ENCODE data around the gene NOL11.
"Not testable (repeated sequence)": the region's sequence is repeated elsewhere in the genome, so short reads cannot be mapped to it uniquely, and the experiment has no call there.

Gene NOL11

GRCh38 chr17:67730731-67731130 is 13.0 kb downstream of the NOL11 start:
- 93 to 100% methylated on average over 3 to 6 of the region's 7 CpGs for WGBS, 2 experiments (ENCODE audit: insufficient coverage in 2 of 2)
- H3K27ac ChIP-seq (ENCODE audit: low read depth, low read length, severe bottlenecking) = no peak overlapping the region
- peaks cover 92% of the 10 kb centered on the region for H3K36me3 ChIP-seq (ENCODE audit: control insufficient read depth, insufficient read depth, low read length)
- H3K4me1 ChIP-seq (ENCODE audit: control insufficient read depth, insufficient read depth, low read length, poor library complexity, severe bottlenecking) = no peaks in the 10 kb centered on the region
- H3K9me3 ChIP-seq (ENCODE audit: control insufficient read depth, low read length) = peaks cover 9% of the 10 kb centered on the region
- H3K4me3 ChIP-seq (ENCODE audit: extremely low read depth, insufficient read depth, low read length, poor library complexity, severe bottlenecking) = no peak overlapping the region

DNA sequence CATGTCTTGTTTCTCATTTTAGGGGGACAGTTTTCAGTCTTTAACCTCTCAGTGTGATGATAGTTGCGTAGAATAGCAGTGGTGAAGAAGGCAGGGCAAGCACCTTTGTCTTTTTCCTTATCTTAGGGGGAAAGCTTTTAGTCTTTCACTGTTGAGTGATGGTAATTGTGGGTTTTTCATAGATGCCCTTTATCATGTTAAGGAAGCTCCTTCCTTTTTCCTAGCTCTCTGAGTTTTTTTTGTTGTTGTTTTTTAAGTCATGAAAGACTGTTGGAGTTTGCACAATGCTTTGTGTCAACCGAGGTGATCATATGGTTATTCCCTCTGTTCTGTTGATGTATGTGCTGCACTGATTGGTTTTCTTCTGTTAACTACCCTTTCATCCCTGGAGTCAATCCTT is 15.7 kb downstream of the NOL11 start:
- Histone ChIP-seq H3K27ac (ENCODE audit: low read depth, low read length, severe bottlenecking) (no peak overlapping the region), H3K4me3 (ENCODE audit: extremely low read depth, insufficient read depth, low read length, poor library complexity, severe bottlenecking) (no peak overlapping the region), H3K36me3 (ENCODE audit: control insufficient read depth, insufficient read depth, low read length) (peaks cover 93% of the 10 kb centered on the region), H3K9me3 (ENCODE audit: control insufficient read depth, low read length) (peaks cover 9% of the 10 kb centered on the region), H3K4me1 (ENCODE audit: control insufficient read depth, insufficient read depth, low read length, poor library complexity, severe bottlenecking) (no peaks in the 10 kb centered on the region)
- WGBS, 2 experiments (ENCODE audit: insufficient coverage in 2 of 2) = 80% methylated on average over 1 of the region's 2 CpGs; no CpG with 5 or more reads in 1 of the 2 experiments

DNA sequence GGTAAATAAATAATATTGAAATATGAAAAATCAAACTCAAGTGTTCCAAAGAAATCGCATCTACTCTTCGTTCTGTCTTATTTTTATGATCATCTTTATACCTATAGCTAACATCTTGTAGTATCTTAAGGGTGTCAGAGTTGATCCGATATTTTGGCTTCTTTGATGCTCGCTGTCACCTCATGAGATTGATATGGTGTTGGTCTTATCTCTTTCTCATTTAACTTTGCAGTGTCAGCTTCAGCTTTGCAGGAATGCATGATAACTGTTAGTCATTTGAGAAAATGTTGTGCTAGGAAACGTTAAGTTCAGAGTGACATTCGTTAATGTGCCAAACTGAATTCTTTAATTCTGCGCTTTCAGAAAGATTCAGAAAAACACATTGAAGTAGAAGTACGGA is 19.4 kb downstream of the NOL11 start:
- Histone ChIP-seq H3K9me3 (ENCODE audit: control insufficient read depth, low read length) (no peaks in the 10 kb centered on the region), H3K36me3 (ENCODE audit: control insufficient read depth, insufficient read depth, low read length) (peaks cover 91% of the 10 kb centered on the region), H3K4me1 (ENCODE audit: control insufficient read depth, insufficient read depth, low read length, poor library complexity, severe bottlenecking) (no peaks in the 10 kb centered on the region), H3K27ac (ENCODE audit: low read depth, low read length, severe bottlenecking) (no peak overlapping the region), H3K4me3 (ENCODE audit: extremely low read depth, insufficient read depth, low read length, poor library complexity, severe bottlenecking) (no peak overlapping the region)
- WGBS, 2 experiments (ENCODE audit: insufficient coverage in 2 of 2) = 99% methylated on average over 5 to 6 of the region's 8 CpGs

DNA sequence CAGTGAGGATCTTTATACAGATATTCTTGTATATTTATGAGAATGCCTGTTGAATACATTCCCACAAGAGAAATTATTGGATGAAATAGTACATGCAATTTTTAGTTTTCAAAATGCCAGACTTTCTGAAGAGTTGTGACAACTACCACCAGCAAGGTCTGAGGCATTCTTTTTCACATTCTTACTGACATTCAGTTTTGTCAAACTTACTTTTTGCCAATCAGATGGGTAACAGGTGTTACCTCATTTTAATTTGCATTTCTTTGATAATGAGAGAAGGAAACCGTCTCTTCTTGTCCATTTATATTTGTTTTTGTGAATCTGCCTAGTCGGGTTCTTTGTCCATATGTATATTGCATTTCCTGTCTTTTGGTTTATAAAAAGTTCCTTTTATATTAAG is 24.3 kb downstream of the NOL11 start:
- Histone ChIP-seq H3K4me3 (ENCODE audit: extremely low read depth, insufficient read depth, low read length, poor library complexity, severe bottlenecking) (no peak overlapping the region), H3K4me1 (ENCODE audit: control insufficient read depth, insufficient read depth, low read length, poor library complexity, severe bottlenecking) (no peaks in the 10 kb centered on the region), H3K9me3 (ENCODE audit: control insufficient read depth, low read length) (no peaks in the 10 kb centered on the region), H3K27ac (ENCODE audit: low read depth, low read length, severe bottlenecking) (no peak overlapping the region), H3K36me3 (ENCODE audit: control insufficient read depth, insufficient read depth, low read length) (peaks cover 94% of the 10 kb centered on the region)
- WGBS, 2 experiments (ENCODE audit: insufficient coverage in 2 of 2) = no CpG with 5 or more reads among the region's 2 CpGs

DNA sequence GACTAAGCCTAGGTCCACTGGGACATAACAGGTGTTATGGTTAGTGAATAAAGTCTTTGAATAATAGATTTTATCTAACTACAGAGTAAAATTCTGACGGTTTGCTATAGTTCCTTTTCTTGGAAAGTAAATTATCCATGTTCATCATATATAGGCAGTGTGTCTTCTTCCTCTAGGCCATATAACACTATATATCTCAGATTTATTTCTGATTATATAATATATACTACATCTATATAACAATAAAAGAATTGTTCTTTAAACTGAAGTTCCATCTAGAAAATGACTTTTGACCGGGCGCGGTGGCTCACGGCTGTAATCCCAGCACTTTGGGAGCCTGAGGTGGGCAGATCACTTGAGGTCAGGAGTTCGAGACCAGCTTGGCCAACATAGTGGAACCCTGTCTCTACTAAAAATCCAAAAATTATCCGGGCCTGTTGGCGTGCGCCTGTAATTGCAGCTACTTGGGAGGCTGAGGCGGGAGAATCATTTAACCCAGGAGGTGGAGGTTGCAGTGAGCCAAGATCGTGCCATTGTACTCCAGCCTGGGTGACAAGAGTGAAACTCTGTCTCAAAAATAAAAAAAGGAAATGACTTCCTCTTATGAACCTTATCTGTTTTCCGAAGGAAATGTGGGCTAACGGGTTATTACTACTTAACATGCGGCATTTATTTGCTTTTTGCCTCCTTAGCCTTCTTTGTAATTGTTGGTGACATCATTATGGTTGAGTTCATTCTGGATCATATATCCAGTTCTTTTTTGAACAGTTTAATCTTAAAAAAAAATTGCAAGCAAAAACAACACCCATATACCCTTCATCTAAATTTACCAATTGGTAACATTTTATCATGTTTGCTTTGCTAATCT is 29.2 kb downstream of the NOL11 start:
- Histone ChIP-seq H3K4me1 (ENCODE audit: control insufficient read depth, insufficient read depth, low read length, poor library complexity, severe bottlenecking) (no peaks in the 10 kb centered on the region), H3K27ac (ENCODE audit: low read depth, low read length, severe bottlenecking) (no peak overlapping the region), H3K9me3 (ENCODE audit: control insufficient read depth, low read length) (peaks cover 3% of the 10 kb centered on the region), H3K4me3 (ENCODE audit: extremely low read depth, insufficient read depth, low read length, poor library complexity, severe bottlenecking) (no peak overlapping the region), H3K36me3 (ENCODE audit: control insufficient read depth, insufficient read depth, low read length) (peaks cover 89% of the 10 kb centered on the region)
- 89 to 93% methylated on average over 8 to 11 of the region's 14 CpGs for WGBS, 2 experiments (ENCODE audit: insufficient coverage in 2 of 2)

DNA sequence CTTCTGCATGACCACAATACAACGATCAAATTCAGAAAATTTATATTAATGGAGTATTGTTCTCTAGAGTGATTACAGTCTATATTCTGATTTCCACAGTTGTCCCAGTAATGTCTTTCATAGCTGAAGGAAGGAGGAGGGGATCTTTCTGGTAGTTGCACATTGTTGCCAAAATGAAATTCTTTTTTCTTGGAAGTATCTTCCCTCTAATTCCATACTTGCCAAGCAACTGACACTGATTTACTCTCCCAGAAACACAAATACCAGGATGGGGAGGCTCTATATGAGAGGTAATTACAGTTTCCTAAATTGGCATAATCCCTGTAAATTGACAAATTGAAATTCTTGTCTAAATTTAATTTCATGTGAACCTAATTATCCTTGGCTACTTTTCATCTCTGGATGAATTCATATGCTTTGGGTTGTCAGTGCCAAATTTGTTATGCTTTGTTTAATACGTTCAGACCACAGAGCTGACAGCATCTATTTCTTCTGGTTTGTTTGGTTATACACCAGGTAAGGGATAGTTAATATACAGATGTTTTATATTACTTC is 30.0 kb downstream of the NOL11 start:
- 83% methylated on average over 1 of the region's 2 CpGs; no CpG with 5 or more reads in 1 of the 2 experiments for WGBS, 2 experiments (ENCODE audit: insufficient coverage in 2 of 2)
- Histone ChIP-seq H3K27ac (ENCODE audit: low read depth, low read length, severe bottlenecking) (no peak overlapping the region), H3K4me3 (ENCODE audit: extremely low read depth, insufficient read depth, low read length, poor library complexity, severe bottlenecking) (no peak overlapping the region), H3K9me3 (ENCODE audit: control insufficient read depth, low read length) (peaks cover 3% of the 10 kb centered on the region), H3K36me3 (ENCODE audit: control insufficient read depth, insufficient read depth, low read length) (peaks cover 82% of the 10 kb centered on the region), H3K4me1 (ENCODE audit: control insufficient read depth, insufficient read depth, low read length, poor library complexity, severe bottlenecking) (no peaks in the 10 kb centered on the region)

DNA sequence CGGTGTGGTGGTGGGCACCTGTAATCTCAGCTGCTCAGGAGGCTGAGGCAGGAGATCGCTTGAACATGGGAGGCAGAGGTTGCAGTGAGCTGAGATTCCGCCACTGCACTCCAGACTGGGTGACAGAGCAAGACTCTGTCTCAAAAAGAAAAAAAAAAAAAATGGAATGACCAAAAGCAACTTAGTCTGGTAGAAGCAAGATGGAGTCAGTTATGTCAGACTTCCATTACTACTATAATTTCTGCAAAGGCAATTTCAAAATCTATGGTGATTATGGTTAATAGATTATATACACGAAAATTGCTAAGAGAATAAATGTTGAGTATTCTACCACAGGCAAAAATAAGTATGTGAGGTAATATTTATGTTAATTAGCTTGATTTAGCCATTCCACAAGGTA is 32.3 kb downstream of the NOL11 start:
- peaks cover 3% of the 10 kb centered on the region for H3K9me3 ChIP-seq (ENCODE audit: control insufficient read depth, low read length)
- no peaks in the 10 kb centered on the region for H3K4me1 ChIP-seq (ENCODE audit: control insufficient read depth, insufficient read depth, low read length, poor library complexity, severe bottlenecking)
- H3K36me3 ChIP-seq (ENCODE audit: control insufficient read depth, insufficient read depth, low read length) = peaks cover 61% of the 10 kb centered on the region
- WGBS, 2 experiments (ENCODE audit: insufficient coverage in 2 of 2) = 86 to 95% methylated on average over 3 of the region's 4 CpGs
- no peak overlapping the region for H3K4me3 ChIP-seq (ENCODE audit: extremely low read depth, insufficient read depth, low read length, poor library complexity, severe bottlenecking)
- H3K27ac ChIP-seq (ENCODE audit: low read depth, low read length, severe bottlenecking) = no peak overlapping the region

DNA sequence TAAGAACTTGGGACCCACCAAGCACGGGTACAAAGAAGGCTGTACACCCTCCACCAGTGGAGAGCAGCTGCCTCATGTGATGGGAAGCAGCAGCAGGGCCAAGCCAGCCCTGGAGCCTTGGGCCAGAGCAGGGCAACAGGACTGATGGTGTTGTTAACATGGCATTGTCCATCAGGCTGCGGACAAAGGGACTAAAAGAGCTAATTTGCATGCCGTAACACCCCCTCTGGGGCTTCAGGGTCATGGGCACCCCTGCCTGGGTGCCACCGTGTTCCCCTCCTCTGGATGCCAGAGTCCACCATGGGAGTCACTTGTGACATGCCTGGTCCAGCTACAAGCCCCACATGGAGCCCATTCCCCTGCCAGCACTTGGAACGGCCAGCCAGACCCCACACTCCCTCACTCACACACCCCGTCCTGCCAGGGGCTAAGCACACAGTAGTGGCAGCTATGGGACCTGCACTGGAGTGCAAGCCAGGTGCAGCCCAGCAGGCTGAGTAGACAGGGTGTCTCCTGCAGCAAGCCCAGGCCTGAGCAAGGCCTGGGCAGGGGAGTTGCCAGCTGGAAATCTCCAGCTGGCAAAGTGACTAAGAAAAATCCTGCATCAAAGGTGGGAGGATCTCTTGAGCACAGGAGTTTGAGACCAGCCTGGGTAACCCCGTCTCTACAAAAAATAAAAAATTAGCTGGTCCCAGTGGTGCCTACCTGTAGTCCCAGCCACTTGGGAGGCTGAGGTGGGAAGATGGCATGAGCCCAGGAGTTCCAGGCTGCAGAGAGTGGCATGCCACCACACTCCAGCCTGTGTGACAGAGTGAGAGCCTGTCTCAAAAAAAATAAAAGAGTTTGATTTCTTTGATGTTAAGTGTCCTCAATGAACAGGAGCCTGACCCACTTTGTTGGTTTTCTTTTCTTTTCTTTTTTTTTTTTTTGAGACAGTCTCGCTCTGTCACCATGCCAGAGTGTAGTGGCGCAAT is 33.7 kb downstream of the NOL11 start:
- no peaks in the 10 kb centered on the region for H3K4me1 ChIP-seq (ENCODE audit: control insufficient read depth, insufficient read depth, low read length, poor library complexity, severe bottlenecking)
- 80 to 84% methylated on average over 5 to 8 of the region's 9 CpGs for WGBS, 2 experiments (ENCODE audit: insufficient coverage in 2 of 2)
- H3K9me3 ChIP-seq (ENCODE audit: control insufficient read depth, low read length) = peaks cover 3% of the 10 kb centered on the region
- peaks cover 53% of the 10 kb centered on the region for H3K36me3 ChIP-seq (ENCODE audit: control insufficient read depth, insufficient read depth, low read length)
- H3K4me3 ChIP-seq (ENCODE audit: extremely low read depth, insufficient read depth, low read length, poor library complexity, severe bottlenecking) = no peak overlapping the region
- H3K27ac ChIP-seq (ENCODE audit: low read depth, low read length, severe bottlenecking) = no peak overlapping the region

GRCh38 chr17:67752160-67752559 is 34.4 kb downstream of the NOL11 start:
- not testable (repeated sequence) for H3K27ac ChIP-seq (ENCODE audit: low read depth, low read length, severe bottlenecking); H3K9me3 ChIP-seq (ENCODE audit: control insufficient read depth, low read length); H3K4me1 ChIP-seq (ENCODE audit: control insufficient read depth, insufficient read depth, low read length, poor library complexity, severe bottlenecking); H3K4me3 ChIP-seq (ENCODE audit: extremely low read depth, insufficient read depth, low read length, poor library complexity, severe bottlenecking)
- peaks cover 46% of the 10 kb centered on the region for H3K36me3 ChIP-seq (ENCODE audit: control insufficient read depth, insufficient read depth, low read length)
- 50% methylated on average over 2 of the region's 3 CpGs; no CpG with 5 or more reads in 1 of the 2 experiments for whole genome bisulfite sequencing, 2 experiments (ENCODE audit: insufficient coverage in 2 of 2)

- Histone ChIP-seq H3K4me3 (ENCODE audit: extremely low read depth, insufficient read depth, low read length, poor library complexity, severe bottlenecking) (no peak overlapping the region), H3K36me3 (ENCODE audit: control insufficient read depth, insufficient read depth, low read length) (peaks cover 37% of the 10 kb centered on the region), H3K9me3 (ENCODE audit: control insufficient read depth, low read length) (peaks cover 3% of the 10 kb centered on the region), H3K27ac (ENCODE audit: low read depth, low read length, severe bottlenecking) (no peak overlapping the region), H3K4me1 (ENCODE audit: control insufficient read depth, insufficient read depth, low read length, poor library complexity, severe bottlenecking) (no peaks in the 10 kb centered on the region)
- 91 to 95% methylated on average over 10 of the region's 10 CpGs for WGBS, 2 experiments (ENCODE audit: insufficient coverage in 2 of 2)
These were observed 35.3 kb downstream of the NOL11 start for GRCh38 chr17:67753026-67753425.
